Astrocyte (in vitro differentiated cells and primary cell): Measurements from ENCODE around the gene NAT14. TPM values are rescaled to one million over a fixed set of nuclear protein-coding genes. Genes with fewer than 3 reads are reported as not detected.

Source experiments
- DNase-seq: peaks from one replicate; pipeline ENCODE4 v3.0.0-alpha.2; 2010; ENCODE audit warnings: low read depth
- FAIRE-seq: peaks from 2 replicates; lab custom pipeline; 2011; peaks lifted over from hg19 to GRCh38; lab: Jason Lieb, UNC
- H2AFZ ChIP-seq: 2 replicates; pipeline ENCODE4 v1.6.0; 2012; ENCODE audit warnings: low read depth, low read length, inconsistent platforms
- H3K27ac ChIP-seq: 2 replicates; pipeline ENCODE4 v1.5.1; 2011; ENCODE audit warnings: low read depth, low read length, inconsistent platforms
- H3K27me3 ChIP-seq: 2 replicates; pipeline ENCODE4 v1.6.0; 2011; ENCODE audit warnings: low read length, inconsistent platforms; ENCODE audit not compliant: insufficient read depth
- H3K36me3 ChIP-seq: 2 replicates; pipeline ENCODE4 v1.5.1; 2011; ENCODE audit warnings: low read length, inconsistent platforms; ENCODE audit not compliant: insufficient read depth
- H3K4me1 ChIP-seq: 2 replicates; pipeline ENCODE4 v1.5.1; 2011; ENCODE audit warnings: low read length, inconsistent platforms; ENCODE audit not compliant: insufficient read depth
- H3K4me2 ChIP-seq: 2 replicates; pipeline ENCODE4 v1.6.0; 2012; ENCODE audit warnings: low read length, inconsistent platforms
- H3K4me3 ChIP-seq: 2 replicates; pipeline ENCODE4 v1.5.1; 2011; ENCODE audit warnings: low read depth, mild to moderate bottlenecking, low read length, inconsistent platforms; ENCODE audit not compliant: insufficient read depth
- H3K79me2 ChIP-seq: 2 replicates; pipeline ENCODE4 v1.6.0; 2012; ENCODE audit warnings: mild to moderate bottlenecking, low read length, inconsistent platforms; ENCODE audit not compliant: insufficient read depth
- H3K9ac ChIP-seq: 2 replicates; pipeline ENCODE4 v1.6.0; 2012; ENCODE audit warnings: mild to moderate bottlenecking, low read length, inconsistent platforms
- H3K9me3 ChIP-seq: 2 replicates; pipeline ENCODE4 v1.5.1; 2012; ENCODE audit warnings: low read depth, mild to moderate bottlenecking, low read length, inconsistent platforms; ENCODE audit not compliant: insufficient read depth
- H4K20me1 ChIP-seq: 2 replicates; pipeline ENCODE4 v1.6.0; 2012; ENCODE audit warnings: low read length, inconsistent platforms; ENCODE audit not compliant: insufficient read depth
- H3K27ac Mint-ChIP-seq: one replicate; pipeline ENCODE4 v1.8.0; 2021; ENCODE audit warnings: mild to moderate bottlenecking, mixed read lengths; ENCODE audit not compliant: unreplicated experiment
- H3K27me3 Mint-ChIP-seq: one replicate; pipeline ENCODE4 v1.8.0; 2021; ENCODE audit warnings: low read depth, mixed read lengths; ENCODE audit not compliant: unreplicated experiment
- H3K36me3 Mint-ChIP-seq: one replicate; pipeline ENCODE4 v1.8.0; 2021; ENCODE audit warnings: low read depth, mixed read lengths; ENCODE audit not compliant: unreplicated experiment
- H3K4me1 Mint-ChIP-seq: one replicate; pipeline ENCODE4 v1.8.0; 2021; ENCODE audit warnings: low read depth, mixed read lengths; ENCODE audit not compliant: unreplicated experiment
- H3K4me3 Mint-ChIP-seq: one replicate; pipeline ENCODE4 v1.8.0; 2021; ENCODE audit warnings: mild to moderate bottlenecking, moderate library complexity, mixed read lengths; ENCODE audit not compliant: unreplicated experiment
- H3K9me3 Mint-ChIP-seq: one replicate; pipeline ENCODE4 v1.8.0; 2021; ENCODE audit warnings: mild to moderate bottlenecking, mixed read lengths; ENCODE audit not compliant: unreplicated experiment
- EZH2 ChIP-seq: IDR thresholded peaks from 2 replicates; pipeline ENCODE4 v1.6.1; 2012; ENCODE audit warnings: mild to moderate bottlenecking, low read length, inconsistent platforms; ENCODE audit not compliant: insufficient read depth
- total RNA-seq: library from RNA; stranded (reverse); gene quantifications from 2 replicates; pipeline ENCODE4 v1.2.1, GENCODE V29; 2021
- TF ChIP-seq, protein P1 (sequence below): IDR thresholded peaks from 2 replicates; pipeline ENCODE4 v1.5.1; 2011; ENCODE audit warnings: low read depth, mild to moderate bottlenecking, inconsistent platforms, low read length, moderate library complexity; ENCODE audit not compliant: insufficient read depth

Gene NAT14
- total RNA-seq, 1 donor from 2014 or later, result 71.2 TPM

DNA sequence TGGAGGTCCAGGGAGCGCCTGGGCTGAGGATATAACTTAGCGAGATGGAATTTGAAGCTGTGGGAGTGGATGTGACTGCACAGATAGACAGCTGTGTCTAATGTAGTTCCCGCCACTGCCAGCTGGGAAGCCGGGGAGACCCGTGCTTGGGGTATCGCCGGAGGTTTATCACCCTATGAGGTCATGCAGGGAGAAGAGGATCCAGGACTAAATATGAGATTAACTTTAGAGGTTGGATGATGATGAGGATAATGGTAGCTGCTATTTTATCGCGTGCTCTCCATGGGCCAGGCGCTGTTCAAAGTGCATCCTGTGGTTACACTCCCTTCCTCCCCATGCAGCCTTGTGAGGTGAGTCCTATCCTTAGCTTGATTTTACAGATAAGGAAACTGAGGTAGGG is 23.1 kb downstream of the NAT14 start:
- Mint-ChIP-seq H3K27ac (no peak overlapping the region), H3K4me3 (no peak overlapping the region), H3K4me1 (peaks cover 2% of the 10 kb centered on the region), H3K9me3 (peaks cover 1% of the 10 kb centered on the region), H3K36me3 (peaks cover 14% of the 10 kb centered on the region), H3K27me3 (no peaks in the 10 kb centered on the region)
- Histone ChIP-seq H4K20me1 (peaks cover 5% of the 10 kb centered on the region), H3K4me3 (no peak overlapping the region), H3K36me3 (no peaks in the 10 kb centered on the region), H3K27ac (no peak overlapping the region), H3K9me3 (peaks cover 1% of the 10 kb centered on the region), H3K4me1 (peaks cover 3% of the 10 kb centered on the region), H3K9ac (no peak overlapping the region), H3K27me3 (no peaks in the 10 kb centered on the region), H3K79me2 (no peaks in the 10 kb centered on the region), H2AFZ (no peak overlapping the region), H3K4me2 (no peak overlapping the region)
- no peak for FAIRE-seq
- no peak for TF ChIP-seq EZH2
- TF ChIP-seq, protein P1, sequence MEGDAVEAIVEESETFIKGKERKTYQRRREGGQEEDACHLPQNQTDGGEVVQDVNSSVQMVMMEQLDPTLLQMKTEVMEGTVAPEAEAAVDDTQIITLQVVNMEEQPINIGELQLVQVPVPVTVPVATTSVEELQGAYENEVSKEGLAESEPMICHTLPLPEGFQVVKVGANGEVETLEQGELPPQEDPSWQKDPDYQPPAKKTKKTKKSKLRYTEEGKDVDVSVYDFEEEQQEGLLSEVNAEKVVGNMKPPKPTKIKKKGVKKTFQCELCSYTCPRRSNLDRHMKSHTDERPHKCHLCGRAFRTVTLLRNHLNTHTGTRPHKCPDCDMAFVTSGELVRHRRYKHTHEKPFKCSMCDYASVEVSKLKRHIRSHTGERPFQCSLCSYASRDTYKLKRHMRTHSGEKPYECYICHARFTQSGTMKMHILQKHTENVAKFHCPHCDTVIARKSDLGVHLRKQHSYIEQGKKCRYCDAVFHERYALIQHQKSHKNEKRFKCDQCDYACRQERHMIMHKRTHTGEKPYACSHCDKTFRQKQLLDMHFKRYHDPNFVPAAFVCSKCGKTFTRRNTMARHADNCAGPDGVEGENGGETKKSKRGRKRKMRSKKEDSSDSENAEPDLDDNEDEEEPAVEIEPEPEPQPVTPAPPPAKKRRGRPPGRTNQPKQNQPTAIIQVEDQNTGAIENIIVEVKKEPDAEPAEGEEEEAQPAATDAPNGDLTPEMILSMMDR, result no peak
- no peak for DNase-seq

DNA sequence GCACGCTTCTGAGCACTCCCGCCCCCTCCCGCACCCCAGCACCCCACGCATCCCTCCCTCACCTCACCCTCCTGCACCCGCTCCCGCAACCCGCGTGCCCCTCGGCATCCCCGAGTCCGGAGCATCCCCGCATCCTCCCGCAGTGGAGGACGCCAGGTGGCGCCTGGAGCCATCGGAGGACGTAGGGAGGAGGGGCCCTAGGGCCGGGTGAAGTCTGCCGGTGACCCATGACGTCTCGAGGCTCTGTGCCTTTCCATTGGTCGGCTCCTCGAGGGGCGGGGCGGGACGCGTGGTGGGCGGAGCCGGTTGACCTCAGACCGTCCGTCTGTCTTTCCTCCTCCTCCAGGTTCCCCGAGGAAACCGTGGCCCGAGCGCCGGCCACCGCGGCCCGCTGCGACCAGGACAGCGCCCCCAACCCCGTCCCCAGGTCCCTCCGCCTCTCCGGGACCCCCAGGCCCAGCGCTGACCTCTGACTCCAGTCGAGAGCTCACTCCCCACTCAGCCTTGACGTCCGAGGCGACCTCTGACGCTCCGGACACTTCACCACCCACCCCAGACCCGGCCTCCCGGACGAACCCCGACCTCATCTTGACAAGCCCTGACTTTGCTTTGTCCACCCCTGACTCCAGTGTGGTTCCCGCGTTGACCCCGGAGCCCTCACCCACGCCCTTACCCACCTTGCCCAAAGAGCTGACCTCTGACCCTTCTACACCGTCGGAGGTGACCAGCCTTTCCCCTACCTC is 32.1 kb downstream of the NAT14 start:
- Mint-ChIP-seq H3K27ac (peak overlapping the region; percentile 44), H3K36me3 (peaks cover 9% of the 10 kb centered on the region), H3K4me1 (no peaks in the 10 kb centered on the region), H3K4me3 (peak overlapping the region; percentile 9), H3K27me3 (no peaks in the 10 kb centered on the region), H3K9me3 (no peaks in the 10 kb centered on the region)
- Histone ChIP-seq H3K9me3 (no peaks in the 10 kb centered on the region), H3K9ac (peak overlapping the region; percentile 69), H3K4me1 (peaks cover 15% of the 10 kb centered on the region), H3K36me3 (no peaks in the 10 kb centered on the region), H3K27ac (peak overlapping the region; percentile 50), H2AFZ (peak overlapping the region; percentile 50), H4K20me1 (peaks cover 4% of the 10 kb centered on the region), H3K4me2 (peak overlapping the region; percentile 84), H3K4me3 (peak overlapping the region; percentile 34), H3K79me2 (no peaks in the 10 kb centered on the region), H3K27me3 (no peaks in the 10 kb centered on the region)
- DNase-seq (peak; percentile 67), FAIRE-seq (peak; percentile 39)
- TF ChIP-seq EZH2, result no peak
- TF ChIP-seq, protein P1, result peak; percentile 59
